ENCODE results near the gene MAP3K7.

- TF ChIP-seq CTCF (IDR thresholded peaks at IDR 0.05) (no peak), ZFX (IDR thresholded peaks at IDR 0.05; ENCODE audit: borderline replicate concordance) (no peak)
These were observed 86.4 kb downstream of the MAP3K7 start for GRCh38 chr6:90500458-90500857.

All from 22Rv1 (cell line).